HepG2 (cell line): ENCODE measurements around the gene AMN. TPM values are rescaled to one million over a fixed set of nuclear protein-coding genes. Genes with fewer than 3 reads are reported as not detected.

Experiments
- ATAC-seq: fragments of 200-7000 bp; cut with Tn5 transposase; 3 replicates; pipeline ENCODE4 v1.9.1; 2020; ENCODE audit warnings: mild to moderate bottlenecking, moderate library complexity
- BruUV-seq: library from RNA; stranded (reverse); fragments of 400-500 nt; replicated peaks from 2 replicates; lab custom pipeline; 2021; lab: Mats Ljungman, UMichigan
- CTCF ChIA-PET: fragments of 300-600 bp; formaldehyde crosslinking; extraction: SDS; loops from one replicate; lab custom pipeline; 2021; ENCODE audit warnings: low total read pairs, inconsistent platforms, low intra/inter-chr PET ratio; lab: Yijun Ruan, JAX
- POLR2A ChIA-PET: fragments of 350-600 bp; sonication (Branson Sonifier 250); formaldehyde crosslinking; loops from one replicate; lab custom pipeline; 2020; ENCODE audit warnings: antibody characterized with exemption, inconsistent platforms; lab: Yijun Ruan, JAX
- DNase-seq: peaks from one replicate; pipeline ENCODE4 v3.0.0-alpha.2; 2015; ENCODE audit warnings: low spot score
- FAIRE-seq: peaks from 3 replicates; lab custom pipeline; 2011; peaks lifted over from hg19 to GRCh38; lab: Jason Lieb, UNC
- H2AFZ ChIP-seq: one replicate; pipeline ENCODE4 v1.6.1; 2011; ENCODE audit warnings: low read length, inconsistent platforms
- H3K27ac ChIP-seq: fragments of 300-600 bp; 3 replicates; pipeline ENCODE4 v1.8.0; 2011; ENCODE audit warnings: mixed run types, mild to moderate bottlenecking, mixed read lengths, low read length, inconsistent platforms; ENCODE audit not compliant: insufficient read depth; ENCODE audit errors: extremely low read length
- H3K27me3 ChIP-seq, 2 experiments: fragments of 200-600 bp in 1 of 2; 2 replicates in 1 of 2; 3 replicates in 1 of 2; pipeline versions ENCODE4 v1.6.0 to v1.8.0; 2011; ENCODE audit warnings: low read length in 2 of 2, mild to moderate bottlenecking in 2 of 2, moderate library complexity in 2 of 2, inconsistent platforms in 1 of 2; ENCODE audit not compliant: insufficient read depth in 2 of 2, control insufficient read depth in 1 of 2
- H3K36me3 ChIP-seq, 2 experiments: fragments of 200-600 bp in 1 of 2; replicated peaks in 1 of 2; 2 replicates in 1 of 2; 3 replicates in 1 of 2; pipeline versions ENCODE4 v1.5.1 to v1.8.0; 2011; ENCODE audit warnings: low read length in 2 of 2, inconsistent platforms in 1 of 2; ENCODE audit not compliant: insufficient read depth in 2 of 2, control insufficient read depth in 1 of 2
- H3K4me1 ChIP-seq: 2 replicates; pipeline ENCODE4 v1.5.1; 2012; ENCODE audit warnings: low read length, inconsistent platforms; ENCODE audit not compliant: insufficient read depth
- H3K4me2 ChIP-seq: 2 replicates; pipeline ENCODE4 v1.6.0; 2011; ENCODE audit warnings: low read depth, low read length, inconsistent platforms
- H3K4me3 ChIP-seq, 3 experiments: fragments of 200-600 bp in 1 of 3; sonication (generic), shearing (Covaris generic) in 1 of 3; replicated peaks in 1 of 3; 2 replicates each; pipeline ENCODE4 v1.5.1; 2011 to 2016; ENCODE audit warnings: low read length in 3 of 3, inconsistent platforms in 2 of 3, low read depth in 2 of 3, mild to moderate bottlenecking in 2 of 3, control low read depth in 1 of 3, mixed read lengths in 1 of 3; ENCODE audit not compliant: insufficient read depth in 1 of 3
- H3K79me2 ChIP-seq: one replicate; pipeline ENCODE4 v1.6.1; 2011; ENCODE audit warnings: low read length, inconsistent platforms; ENCODE audit not compliant: insufficient read depth
- H3K9ac ChIP-seq: 2 replicates; pipeline ENCODE4 v1.6.0; 2011; ENCODE audit warnings: mild to moderate bottlenecking, low read depth, low read length, inconsistent platforms; ENCODE audit not compliant: insufficient read depth
- H3K9me3 ChIP-seq: 2 replicates; pipeline ENCODE4 v1.5.1; 2012; ENCODE audit warnings: mild to moderate bottlenecking, low read length
- H4K20me1 ChIP-seq: 2 replicates; pipeline ENCODE4 v1.6.0; 2011; ENCODE audit warnings: inconsistent platforms, mild to moderate bottlenecking, low read length, moderate library complexity; ENCODE audit not compliant: insufficient read depth
- CTCF ChIP-seq: sonication (generic); formaldehyde crosslinking; IDR thresholded peaks from 2 replicates; pipeline ENCODE4 v1.5.0; 2020; ENCODE audit warnings: mild to moderate bottlenecking, missing genetic modification reagents, moderate library complexity
- HNRNPL ChIP-seq: fragments of 200-400 bp; formaldehyde crosslinking; IDR thresholded peaks from 2 replicates; pipeline ENCODE4 v1.6.1; 2017; ENCODE audit warnings: mild to moderate bottlenecking, low read depth, low read length
- SIN3A ChIP-seq: IDR thresholded peaks from 2 replicates; pipeline ENCODE4 v1.6.1; 2011; ENCODE audit warnings: low read depth, mild to moderate bottlenecking, control low read depth, low read length, borderline replicate concordance
- STAG1 ChIP-seq: sonication (generic); formaldehyde crosslinking; IDR thresholded peaks from 2 replicates; pipeline ENCODE4 v1.4.0; 2020; ENCODE audit warnings: missing genetic modification reagents
- ZKSCAN1 ChIP-seq: fragments of 150-350 bp; IDR thresholded peaks from 2 replicates; pipeline ENCODE4 v1.6.1; 2014; ENCODE audit warnings: low read length
- ZNF329 ChIP-seq: sonication (generic); formaldehyde crosslinking; IDR thresholded peaks from 2 replicates; pipeline ENCODE4 v1.9.0; 2021; ENCODE audit warnings: low read depth, mild to moderate bottlenecking, missing genetic modification reagents
- ZNF646 ChIP-seq: sonication (generic); formaldehyde crosslinking; IDR thresholded peaks from 2 replicates; pipeline ENCODE4 v1.9.0; 2021; ENCODE audit warnings: mild to moderate bottlenecking, missing genetic modification reagents
- WGBS: methylation state at CpG from one replicate; pipeline ENCODE4 v1.1.6; 2017; ENCODE audit warnings: low lambda C conversion rate; 5-methylcytosine and 5-hydroxymethylcytosine counted together
- in situ Hi-C: cut with HindIII; loops from 2 replicates; pipeline ENCODE4 v1.10.0; 2017; ENCODE audit warnings: low pct_unique_long_range_greater_than_20kb; ENCODE audit not compliant: extremely low pct_ligation_motif_present
- intact Hi-C: fragments of 100-400 bp; cut with micrococcal nuclease; formaldehyde crosslinking; loops from one replicate; pipeline ENCODE4 v1.10.0; 2022; ENCODE audit not compliant: unreplicated experiment
- polyA plus RNA-seq, 8 experiments: library from polyadenylated mRNA; depleted of rRNA in 3 of 8; stranded (reverse) in 7 of 8; unstranded in 1 of 8; fragments of >200 nt; fragmentation: Illumina TruSeq in 4 of 8; extraction: Trizol in 4 of 8; gene quantifications; 2 replicates each; pipeline versions ENCODE4 v1.2.1 to v1.2.3, GENCODE V29; 2011 to 2016; ENCODE audit warnings: low read depth in 4 of 8, missing spikeins in 1 of 8, mixed read lengths in 1 of 8; ENCODE audit not compliant: insufficient read depth in 1 of 8
- total RNA-seq, 5 experiments: library from RNA; depleted of rRNA; stranded (reverse); fragments of >200 nt; fragmentation: Illumina TruSeq; extraction: Trizol; gene quantifications; 2 replicates each; pipeline ENCODE4 v1.2.3, GENCODE V29; 2016; ENCODE audit warnings: low read depth in 1 of 5

Gene AMN
- total and polyA plus RNA-seq, 2 of the 13 experiments (the other 11 are each of a cell fraction or from before 2014, with no cell fraction given) = 9.8 to 33.1 TPM

GRCh38 chr14:102878174-102878969 is 44.1 kb upstream of the AMN start:
- CTCF ChIA-PET = no interaction called here
- DNase-seq = no peak
- Histone ChIP-seq H3K9me3 (no peaks in the 10 kb centered on the region), H3K4me1 (peaks cover 34% of the 10 kb centered on the region), H4K20me1 (no peaks in the 10 kb centered on the region), H3K27me3 (no peaks in the 10 kb centered on the region), H3K4me2 (no peak overlapping the region)
- in situ Hi-C loops (no loop called here), intact Hi-C loops (loop anchor here (10.0 kb wide), 1 partner anchor 104 kb away; the partner anchor contains the start of gene TRAF3)
- TF ChIP-seq CTCF (CRISPR knock-in tag) (peak; percentile 59), ZKSCAN1 (peak; percentile 67; the same call in 1 of the 2 replicates), ZNF329 (no peak), STAG1 (CRISPR knock-in tag) (peak; percentile 19; the same call in 1 of the 2 replicates), HNRNPL (no peak), SIN3A (no peak), ZNF646 (no peak)
- TF ChIP-seq, all 625 proteins: peak for 3
- ATAC-seq = peak; percentile 84
- 86% methylated on average over 6 of the region's 6 CpGs for WGBS
- FAIRE-seq = no peak
- peaks cover 1 to 23% of the 10 kb centered on the region in 2 experiments; a peak in 1 of 5 replicates for H3K36me3 ChIP-seq
- H2AFZ ChIP-seq = no peak overlapping the region
- BruUV-seq = no TSS peak
- H3K9ac ChIP-seq = no peak overlapping the region
- H3K79me2 ChIP-seq = no peaks in the 10 kb centered on the region
- POLR2A ChIA-PET = no interaction called here
- no peak overlapping the region for H3K27ac ChIP-seq
- H3K4me3 ChIP-seq = no peak overlapping the region
